IMR-90 (cell line): ENCODE measurements around the gene ETV6. TPM values are rescaled to one million over a fixed set of nuclear protein-coding genes. Genes with fewer than 3 reads are reported as not detected.

ENCODE experiments used
- ATAC-seq: fragments of 200-7000 bp; cut with Tn5 transposase; 2 replicates; pipeline ENCODE4 v1.9.1; 2020; ENCODE audit warnings: low read depth, mild to moderate bottlenecking, moderate library complexity
- BruUV-seq: library from RNA; stranded (reverse); fragments of 400-500 nt; replicated peaks from 2 replicates; lab custom pipeline; 2021; lab: Mats Ljungman, UMichigan
- CTCF ChIA-PET: fragments of 300-600 bp; formaldehyde crosslinking; extraction: SDS; loops from one replicate; lab custom pipeline; 2021; ENCODE audit warnings: antibody characterized with exemption; lab: Yijun Ruan, JAX
- POLR2A ChIA-PET: fragments of 300-600 bp; sonication (Branson Sonifier 250); formaldehyde crosslinking; loops from one replicate; lab custom pipeline; 2022; ENCODE audit warnings: antibody characterized with exemption; ENCODE audit not compliant: unreplicated experiment; lab: Charles Lee
- DNase-seq: peaks from one replicate; pipeline ENCODE4 v3.0.0; 2013
- H2AFZ ChIP-seq: replicated peaks from 2 replicates; pipeline ENCODE3; 2013; ENCODE audit warnings: low read length, mild to moderate bottlenecking; ENCODE audit not compliant: poor library complexity
- H2AK5ac ChIP-seq: 2 replicates; pipeline ENCODE4 v1.6.1; 2013; ENCODE audit warnings: low read depth, low read length, inconsistent platforms
- H2AK9ac ChIP-seq: replicated peaks from 2 replicates; pipeline ENCODE3; 2013; ENCODE audit warnings: mild to moderate bottlenecking, low read depth, low read length, moderate library complexity; ENCODE audit not compliant: poor library complexity
- H2BK120ac ChIP-seq: 2 replicates; pipeline ENCODE4 v1.6.1; 2013; ENCODE audit warnings: low read depth, low read length, inconsistent platforms
- H2BK15ac ChIP-seq: 3 replicates; pipeline ENCODE4 v1.6.1; 2013; ENCODE audit warnings: low read depth, low read length, inconsistent platforms
- H2BK20ac ChIP-seq: 2 replicates; pipeline ENCODE4 v1.6.1; 2013; ENCODE audit warnings: low read depth, mild to moderate bottlenecking, inconsistent platforms, low read length, moderate library complexity
- H2BK5ac ChIP-seq: 2 replicates; pipeline ENCODE4 v1.6.1; 2013; ENCODE audit warnings: mild to moderate bottlenecking, low read depth, low read length, inconsistent platforms; ENCODE audit not compliant: poor library complexity, severe bottlenecking
- H3K14ac ChIP-seq: replicated peaks from 2 replicates; pipeline ENCODE4 v1.6.1; 2013; ENCODE audit warnings: low read depth, low read length, inconsistent platforms
- H3K18ac ChIP-seq: 2 replicates; pipeline ENCODE4 v1.6.1; 2013; ENCODE audit warnings: low read depth, low read length, control low read depth
- H3K23ac ChIP-seq: 2 replicates; pipeline ENCODE4 v1.6.1; 2013; ENCODE audit warnings: low read depth, low read length, inconsistent platforms
- H3K27ac ChIP-seq: 2 replicates; pipeline ENCODE4 v1.5.1; 2013; ENCODE audit warnings: mild to moderate bottlenecking, control low read depth, low read length; ENCODE audit not compliant: insufficient read depth
- H3K27me3 ChIP-seq: 2 replicates; pipeline ENCODE4 v1.6.1; 2013; ENCODE audit warnings: low read length; ENCODE audit not compliant: control insufficient read depth, insufficient read depth
- H3K36me3 ChIP-seq: 2 replicates; pipeline ENCODE4 v1.6.1; 2013; ENCODE audit warnings: low read length, mixed read lengths; ENCODE audit not compliant: control insufficient read depth, insufficient read depth
- H3K4ac ChIP-seq: 2 replicates; pipeline ENCODE4 v1.6.1; 2013; ENCODE audit warnings: low read depth, low read length, inconsistent platforms
- H3K4me1 ChIP-seq: 2 replicates; pipeline ENCODE4 v1.6.1; 2013; ENCODE audit warnings: low read length, mixed read lengths; ENCODE audit not compliant: control insufficient read depth, insufficient read depth
- H3K4me2 ChIP-seq: 2 replicates; pipeline ENCODE4 v1.6.1; 2013; ENCODE audit warnings: low read depth, mild to moderate bottlenecking, control low read depth, low read length, moderate library complexity
- H3K4me3 ChIP-seq: 2 replicates; pipeline ENCODE4 v1.5.1; 2013; ENCODE audit warnings: low read depth, mild to moderate bottlenecking, control low read depth, low read length, moderate library complexity; ENCODE audit not compliant: insufficient read depth
- H3K56ac ChIP-seq: 2 replicates; pipeline ENCODE4 v1.6.1; 2013; ENCODE audit warnings: low read length, inconsistent platforms; ENCODE audit not compliant: insufficient read depth; ENCODE audit errors: extremely low read depth
- H3K79me1 ChIP-seq, 2 experiments: 2 replicates each; pipeline ENCODE4 v1.6.1; 2013; ENCODE audit warnings: low read length in 2 of 2, inconsistent platforms in 1 of 2, low read depth in 1 of 2
- H3K9ac ChIP-seq: 2 replicates; pipeline ENCODE4 v1.6.1; 2013; ENCODE audit warnings: low read depth, low read length, control low read depth
- H3K9me1 ChIP-seq: 2 replicates; pipeline ENCODE4 v1.6.1; 2013; ENCODE audit warnings: low read length, inconsistent platforms; ENCODE audit not compliant: insufficient read depth
- H3K9me3 ChIP-seq: 2 replicates; pipeline ENCODE4 v1.6.1; 2013; ENCODE audit warnings: low read length; ENCODE audit not compliant: control insufficient read depth, insufficient read depth
- H4K20me1 ChIP-seq: 2 replicates; pipeline ENCODE4 v1.6.1; 2013; ENCODE audit warnings: low read length, inconsistent platforms; ENCODE audit not compliant: insufficient read depth
- H4K5ac ChIP-seq: 2 replicates; pipeline ENCODE4 v1.6.1; 2013; ENCODE audit warnings: mild to moderate bottlenecking, low read depth, low read length, control low read depth
- H4K8ac ChIP-seq, 2 experiments: 2 replicates each; pipeline ENCODE4 v1.6.1; 2013; ENCODE audit warnings: low read depth in 2 of 2, low read length in 2 of 2, control low read depth in 1 of 2, inconsistent platforms in 1 of 2
- H4K91ac ChIP-seq: 2 replicates; pipeline ENCODE4 v1.6.1; 2013; ENCODE audit warnings: low read depth, low read length, inconsistent platforms; ENCODE audit not compliant: insufficient read depth
- CEBPB ChIP-seq: IDR thresholded peaks from 2 replicates; pipeline ENCODE4 v1.6.1; 2012; ENCODE audit warnings: low read depth, low read length, improper control_type of control experiment
- CHD1 ChIP-seq: IDR thresholded peaks from 2 replicates; pipeline ENCODE4 v1.6.1; 2012; ENCODE audit warnings: low read depth, low read length, improper control_type of control experiment
- FOS ChIP-seq: fragments of 150-350 bp; IDR thresholded peaks from 2 replicates; pipeline ENCODE4 v1.6.1; 2016; ENCODE audit warnings: low read depth, low read length
- MAFK ChIP-seq: IDR thresholded peaks from 2 replicates; pipeline ENCODE4 v1.6.1; 2012; ENCODE audit warnings: low read depth, low read length, improper control_type of control experiment
- MAZ ChIP-seq: IDR thresholded peaks from 2 replicates; pipeline ENCODE4 v1.6.1; 2012; ENCODE audit warnings: low read depth, mild to moderate bottlenecking, low read length, improper control_type of control experiment, moderate library complexity, borderline replicate concordance
- MXI1 ChIP-seq: IDR thresholded peaks from 2 replicates; pipeline ENCODE4 v1.6.1; 2012; ENCODE audit warnings: low read depth, mild to moderate bottlenecking, low read length, moderate library complexity, borderline replicate concordance
- NFE2L2 ChIP-seq: fragments of 150-350 bp; IDR thresholded peaks from 2 replicates; pipeline ENCODE4 v1.6.1; 2016; ENCODE audit warnings: low read depth, mild to moderate bottlenecking, low read length
- POLR2A ChIP-seq: IDR thresholded peaks from 2 replicates; pipeline ENCODE4 v1.6.1; 2012; ENCODE audit warnings: mild to moderate bottlenecking, low read depth, low read length
- RAD21 ChIP-seq: IDR thresholded peaks from 2 replicates; pipeline ENCODE4 v1.6.1; 2012; ENCODE audit warnings: low read length, improper control_type of control experiment
- RCOR1 ChIP-seq: IDR thresholded peaks from 2 replicates; pipeline ENCODE4 v1.6.1; 2012; ENCODE audit warnings: mild to moderate bottlenecking, low read length, improper control_type of control experiment; ENCODE audit not compliant: insufficient replicate concordance
- RFX5 ChIP-seq: IDR thresholded peaks from 2 replicates; pipeline ENCODE4 v1.8.0; 2012; ENCODE audit warnings: low read depth, mild to moderate bottlenecking, low read length, moderate library complexity
- SMC3 ChIP-seq: fragments of 150-350 bp; IDR thresholded peaks from 2 replicates; pipeline ENCODE4 v1.6.1; 2016; ENCODE audit warnings: low read depth, mild to moderate bottlenecking, antibody characterized with exemption, low read length, moderate library complexity
- WGBS, 2 experiments: methylation state at CpG; one replicate each; pipeline versions ENCODE4 v1.1.5 to v1.1.7; 2013; ENCODE audit warnings: missing lambda C conversion rate in 2 of 2; ENCODE audit not compliant: insufficient read length in 1 of 2; ENCODE audit errors: extremely low coverage in 2 of 2; 5-methylcytosine and 5-hydroxymethylcytosine counted together
- dilution Hi-C: fragments of 300-500 bp; cut with HindIII; formaldehyde crosslinking; loops from one replicate; pipeline ENCODE4 v1.14.3; 2018; ENCODE audit warnings: low sequenced_read_pairs; ENCODE audit not compliant: unreplicated experiment
- in situ Hi-C: fragments of 300-500 bp; cut with MboI; formaldehyde crosslinking; loops from 3 replicates; pipeline ENCODE4 v1.14.3; 2019; ENCODE audit warnings: low sequenced_read_pairs, inconsistent platforms, mixed read lengths
- intact Hi-C: fragments of 100-400 bp; cut with micrococcal nuclease; formaldehyde crosslinking; loops from 2 replicates; pipeline ENCODE4 v1.10.0; 2022
- polyA plus RNA-seq, 3 experiments: library from polyadenylated mRNA; depleted of rRNA; stranded (reverse); fragments of >200 nt; gene quantifications; 2 replicates each; pipeline ENCODE4 v1.2.3, GENCODE V29; 2012; ENCODE audit warnings: low replicate concordance in 1 of 3
- total RNA-seq: library from RNA; depleted of rRNA; stranded (reverse); fragments of >200 nt; gene quantifications from 2 replicates; pipeline ENCODE4 v1.2.3, GENCODE V29; 2012
- TF ChIP-seq, protein P1 (sequence below): fragments of 150-350 bp; IDR thresholded peaks from 2 replicates; pipeline ENCODE4 v1.6.1; 2016; ENCODE audit warnings: low read depth, mild to moderate bottlenecking, low read length, moderate library complexity, borderline replicate concordance
- TF ChIP-seq, protein P2 (sequence below): conservative IDR thresholded peaks from 2 replicates; pipeline ENCODE4 v1.5.1; 2012; ENCODE audit warnings: mild to moderate bottlenecking, low read depth, low read length, improper control_type of control experiment
- TF ChIP-seq, protein P3 (sequence below): fragments of 150-350 bp; IDR thresholded peaks from 2 replicates; pipeline ENCODE4 v1.6.1; 2017; ENCODE audit warnings: mild to moderate bottlenecking, antibody characterized with exemption, low read length, low read depth

The ETV6 gene
- total and polyA plus RNA-seq, 2 of the 4 experiments (the other 2 are of a cell fraction), result 8.4 to 9.9 TPM

DNA sequence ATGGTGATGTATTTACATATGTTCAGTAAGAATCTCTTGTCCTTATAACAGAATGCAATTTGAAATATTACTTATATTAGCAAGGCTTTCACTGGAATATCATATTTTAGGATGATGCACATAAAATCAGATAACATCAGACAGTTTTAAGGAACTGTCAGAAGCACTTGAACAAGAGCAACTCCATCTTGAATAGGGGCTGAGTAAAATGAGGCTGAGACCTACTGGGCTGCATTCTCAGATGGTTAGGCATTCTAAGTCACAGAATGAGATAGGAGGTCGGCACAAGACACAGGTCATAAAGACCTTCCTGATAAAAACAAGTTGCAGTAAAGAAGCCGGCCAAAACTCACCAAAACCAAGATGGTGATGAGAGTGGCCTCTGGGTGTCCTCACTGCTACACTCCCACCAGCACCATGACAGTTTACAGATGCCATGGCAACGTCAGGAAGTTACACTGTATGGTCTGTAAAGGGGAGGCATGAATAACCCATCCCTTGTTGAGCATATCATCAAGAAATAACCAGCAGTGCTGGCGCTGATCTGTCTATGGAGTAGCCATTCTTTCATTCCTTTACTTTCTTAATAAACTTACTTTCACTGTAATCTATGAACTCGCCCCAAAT, 27.6 kb upstream of the ETV6 start:
- no peaks in the 10 kb centered on the region for H3K27me3 ChIP-seq
- no peak overlapping the region for H2AFZ ChIP-seq
- H3K27ac ChIP-seq, result no peak overlapping the region
- H3K14ac ChIP-seq, result no peak overlapping the region
- POLR2A ChIA-PET, result no interaction called here
- 0 out of 2 replicates have a peak overlapping the region, but pooled peaks have one; percentile 18 for H4K5ac ChIP-seq
- WGBS, 2 experiments, result 100% methylated on average over 1 of the region's 5 CpGs; no CpG with 5 or more reads in 1 of the 2 experiments
- no peak overlapping the region for H2BK15ac ChIP-seq
- no peaks in the 10 kb centered on the region for H3K36me3 ChIP-seq
- no peak overlapping the region for H3K4me3 ChIP-seq
- H4K91ac ChIP-seq, result no peak overlapping the region
- no peak for TF ChIP-seq MAFK
- TF ChIP-seq NFE2L2, result no peak
- TF ChIP-seq FOS, result no peak
- no peak for TF ChIP-seq MAZ
- TF ChIP-seq RCOR1, result no peak
- peak; percentile 22; the same call in 1 of the 2 replicates for TF ChIP-seq RAD21
- TF ChIP-seq POLR2A, result no peak
- TF ChIP-seq, protein P1, sequence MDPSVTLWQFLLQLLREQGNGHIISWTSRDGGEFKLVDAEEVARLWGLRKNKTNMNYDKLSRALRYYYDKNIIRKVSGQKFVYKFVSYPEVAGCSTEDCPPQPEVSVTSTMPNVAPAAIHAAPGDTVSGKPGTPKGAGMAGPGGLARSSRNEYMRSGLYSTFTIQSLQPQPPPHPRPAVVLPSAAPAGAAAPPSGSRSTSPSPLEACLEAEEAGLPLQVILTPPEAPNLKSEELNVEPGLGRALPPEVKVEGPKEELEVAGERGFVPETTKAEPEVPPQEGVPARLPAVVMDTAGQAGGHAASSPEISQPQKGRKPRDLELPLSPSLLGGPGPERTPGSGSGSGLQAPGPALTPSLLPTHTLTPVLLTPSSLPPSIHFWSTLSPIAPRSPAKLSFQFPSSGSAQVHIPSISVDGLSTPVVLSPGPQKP, result no peak
- no peak for TF ChIP-seq CHD1
- TF ChIP-seq, protein P2, sequence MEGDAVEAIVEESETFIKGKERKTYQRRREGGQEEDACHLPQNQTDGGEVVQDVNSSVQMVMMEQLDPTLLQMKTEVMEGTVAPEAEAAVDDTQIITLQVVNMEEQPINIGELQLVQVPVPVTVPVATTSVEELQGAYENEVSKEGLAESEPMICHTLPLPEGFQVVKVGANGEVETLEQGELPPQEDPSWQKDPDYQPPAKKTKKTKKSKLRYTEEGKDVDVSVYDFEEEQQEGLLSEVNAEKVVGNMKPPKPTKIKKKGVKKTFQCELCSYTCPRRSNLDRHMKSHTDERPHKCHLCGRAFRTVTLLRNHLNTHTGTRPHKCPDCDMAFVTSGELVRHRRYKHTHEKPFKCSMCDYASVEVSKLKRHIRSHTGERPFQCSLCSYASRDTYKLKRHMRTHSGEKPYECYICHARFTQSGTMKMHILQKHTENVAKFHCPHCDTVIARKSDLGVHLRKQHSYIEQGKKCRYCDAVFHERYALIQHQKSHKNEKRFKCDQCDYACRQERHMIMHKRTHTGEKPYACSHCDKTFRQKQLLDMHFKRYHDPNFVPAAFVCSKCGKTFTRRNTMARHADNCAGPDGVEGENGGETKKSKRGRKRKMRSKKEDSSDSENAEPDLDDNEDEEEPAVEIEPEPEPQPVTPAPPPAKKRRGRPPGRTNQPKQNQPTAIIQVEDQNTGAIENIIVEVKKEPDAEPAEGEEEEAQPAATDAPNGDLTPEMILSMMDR, result 0 out of 2 replicates have a peak, but pooled peaks have one; percentile 8
- TF ChIP-seq, protein P3, sequence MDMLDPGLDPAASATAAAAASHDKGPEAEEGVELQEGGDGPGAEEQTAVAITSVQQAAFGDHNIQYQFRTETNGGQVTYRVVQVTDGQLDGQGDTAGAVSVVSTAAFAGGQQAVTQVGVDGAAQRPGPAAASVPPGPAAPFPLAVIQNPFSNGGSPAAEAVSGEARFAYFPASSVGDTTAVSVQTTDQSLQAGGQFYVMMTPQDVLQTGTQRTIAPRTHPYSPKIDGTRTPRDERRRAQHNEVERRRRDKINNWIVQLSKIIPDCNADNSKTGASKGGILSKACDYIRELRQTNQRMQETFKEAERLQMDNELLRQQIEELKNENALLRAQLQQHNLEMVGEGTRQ, result no peak
- TF ChIP-seq RFX5, result no peak
- no peak for TF ChIP-seq MXI1
- TF ChIP-seq CEBPB, result no peak
- TF ChIP-seq SMC3, result no peak
- no peak for DNase-seq
- H2AK5ac ChIP-seq, result 0 out of 2 replicates have a peak overlapping the region, but pooled peaks have one; percentile 18
- no peaks in the 10 kb centered on the region for H3K79me1 ChIP-seq
- H2BK5ac ChIP-seq, result no peak overlapping the region
- no peak overlapping the region for H3K4ac ChIP-seq
- dilution Hi-C loops, result no loop called here
- no peak overlapping the region for H2AK9ac ChIP-seq
- no TSS peak for BruUV-seq
- H4K20me1 ChIP-seq, result no peaks in the 10 kb centered on the region
- intact Hi-C loops, result loop anchor here (5.0 kb wide), 1 partner anchor 40 kb away; no protein-coding TSS in a partner anchor
- H3K56ac ChIP-seq, result no peak overlapping the region
- in situ Hi-C loops, result no loop called here
- no peak overlapping the region for H2BK120ac ChIP-seq
- no peak overlapping the region for H2BK20ac ChIP-seq
- no peak overlapping the region for H3K4me2 ChIP-seq
- no peak overlapping the region for H3K18ac ChIP-seq
- H3K9me1 ChIP-seq, result peaks cover 4% of the 10 kb centered on the region; the same call in 1 of the 2 replicates
- H3K4me1 ChIP-seq, result peaks cover 4% of the 10 kb centered on the region
- no peak for ATAC-seq
- H3K9ac ChIP-seq, result no peak overlapping the region
- 0 out of 4 replicates have a peak overlapping the region, but pooled peaks of 1 of the 2 experiments have one; percentile 16 for H4K8ac ChIP-seq
- CTCF ChIA-PET, result interaction anchor here (0.8 to 1.7 kb wide), 3 partner anchors 21 to 257 kb away, joined by 3 to 4 read pairs (median 4); no protein-coding TSS in a partner anchor
- no peaks in the 10 kb centered on the region for H3K9me3 ChIP-seq
- H3K23ac ChIP-seq, result no peak overlapping the region
